ENCODE data around the gene CACNA1H.

The CACNA1H gene

GRCh38 chr16:1123525-1124230, 29.2 kb upstream of the CACNA1H start:
- DNase-seq (ENCODE audit: low read depth): no peak

GRCh38 chr16:1124291-1124690, 28.6 kb upstream of the CACNA1H start:
- no peak for DNase-seq (ENCODE audit: low read depth)

- no peak for DNase-seq (ENCODE audit: low read depth)
These were observed 28.1 kb upstream of the CACNA1H start for GRCh38 chr16:1124795-1125194.

DNA sequence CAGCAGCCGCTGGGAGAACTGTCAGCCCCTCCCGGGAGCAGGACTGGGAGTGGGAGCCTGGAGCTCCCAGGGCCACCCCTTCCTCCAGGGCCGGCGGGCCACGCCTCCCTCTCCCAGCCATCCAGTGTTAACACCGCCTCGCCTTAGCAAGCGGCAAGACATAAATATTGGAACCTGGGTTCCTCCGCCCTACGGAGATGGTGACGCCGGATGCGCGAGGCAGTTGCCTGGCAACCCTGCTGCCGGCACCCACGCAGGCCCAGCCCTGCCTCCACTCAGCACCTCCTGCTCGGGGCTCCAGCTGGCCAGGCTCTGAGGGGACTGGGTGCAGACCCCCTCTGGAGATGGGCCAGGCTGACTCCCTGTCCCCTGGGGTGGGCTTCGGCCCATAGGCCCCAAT, 27.4 kb upstream of the CACNA1H start:
- DNase-seq (ENCODE audit: low read depth): no peak

DNA sequence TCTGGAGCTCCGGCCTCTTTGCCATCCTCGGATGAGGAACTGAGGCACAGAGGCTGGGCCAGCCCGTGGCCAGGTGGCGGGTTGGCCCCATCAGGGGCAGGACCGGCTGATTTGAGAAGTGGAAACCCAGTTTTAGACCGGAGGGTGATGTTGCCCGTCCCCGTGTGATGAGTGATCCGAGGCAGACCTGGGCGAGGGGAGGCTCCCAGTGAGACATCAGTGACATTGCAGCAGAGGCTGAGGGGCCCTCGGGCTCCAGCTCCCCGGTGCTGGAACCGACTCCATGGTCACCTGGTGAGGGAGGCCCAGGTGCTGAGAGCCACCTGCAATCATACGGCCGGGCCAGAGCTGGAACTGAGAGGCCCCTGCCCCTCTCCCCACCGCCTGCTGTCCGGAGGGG, 26.9 kb upstream of the CACNA1H start:
- DNase-seq (ENCODE audit: low read depth): no peak

- no peak for DNase-seq (ENCODE audit: low read depth)
These were observed 26.3 kb upstream of the CACNA1H start for GRCh38 chr16:1126586-1126985.

DNA sequence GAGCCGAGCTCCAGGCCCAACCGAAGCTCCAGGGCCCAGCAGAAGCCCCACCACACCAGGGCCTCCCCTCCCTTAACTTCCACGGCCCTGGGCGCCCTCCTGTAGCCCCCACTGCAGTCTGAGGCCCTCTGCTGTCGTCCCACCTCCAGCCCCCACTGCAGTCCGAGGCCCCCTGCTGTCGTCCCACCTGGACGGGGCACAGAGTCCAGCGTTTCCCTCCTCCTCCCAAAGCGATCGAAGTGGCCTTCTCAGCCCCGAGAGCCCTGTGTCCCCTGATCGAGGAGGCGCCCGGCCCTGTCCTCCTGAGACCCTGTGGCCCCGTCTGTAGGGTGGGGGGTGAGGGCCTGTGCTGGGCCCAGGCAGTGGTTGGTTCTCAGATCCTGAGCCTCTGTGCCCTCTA, 25.8 kb upstream of the CACNA1H start:
- DNase-seq (ENCODE audit: low read depth): no peak

DNA sequence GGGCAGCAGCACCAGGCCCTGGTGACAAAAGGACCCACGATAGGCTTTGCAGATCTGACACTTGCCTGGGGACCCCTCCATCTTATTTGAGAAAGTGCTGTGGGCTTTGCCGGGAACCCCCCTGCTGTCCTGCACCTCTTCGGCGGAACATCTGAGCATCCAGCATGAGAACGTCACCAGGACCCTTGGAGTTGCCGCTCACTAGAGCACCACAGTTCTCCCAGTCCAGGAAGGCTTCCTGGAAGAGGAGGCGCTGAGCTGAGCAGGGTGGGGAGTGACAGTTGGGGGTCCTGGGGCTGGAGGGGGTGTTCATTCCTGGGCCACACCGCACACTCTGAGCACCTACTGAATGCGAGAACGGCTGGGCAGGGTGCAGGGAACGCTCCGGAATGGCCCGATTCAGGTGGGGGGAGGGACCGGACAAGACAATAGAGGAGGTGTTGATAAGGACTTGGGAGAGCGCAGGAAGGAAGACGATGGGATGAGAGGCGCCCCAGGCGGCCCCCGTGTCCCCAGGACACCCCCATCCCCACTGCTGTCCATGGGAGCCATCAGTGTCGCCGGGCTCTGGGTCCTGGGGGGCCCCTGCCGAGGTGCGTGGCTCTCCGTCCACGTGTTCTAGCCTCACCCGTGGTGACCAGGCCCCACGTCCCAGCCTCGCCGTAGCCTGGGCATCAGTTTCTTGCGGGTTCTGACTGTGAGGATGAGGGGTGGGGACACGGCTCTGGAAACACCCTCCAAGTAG, 24.8 kb upstream of the CACNA1H start:
- DNase-seq (ENCODE audit: low read depth): no peak

DNA sequence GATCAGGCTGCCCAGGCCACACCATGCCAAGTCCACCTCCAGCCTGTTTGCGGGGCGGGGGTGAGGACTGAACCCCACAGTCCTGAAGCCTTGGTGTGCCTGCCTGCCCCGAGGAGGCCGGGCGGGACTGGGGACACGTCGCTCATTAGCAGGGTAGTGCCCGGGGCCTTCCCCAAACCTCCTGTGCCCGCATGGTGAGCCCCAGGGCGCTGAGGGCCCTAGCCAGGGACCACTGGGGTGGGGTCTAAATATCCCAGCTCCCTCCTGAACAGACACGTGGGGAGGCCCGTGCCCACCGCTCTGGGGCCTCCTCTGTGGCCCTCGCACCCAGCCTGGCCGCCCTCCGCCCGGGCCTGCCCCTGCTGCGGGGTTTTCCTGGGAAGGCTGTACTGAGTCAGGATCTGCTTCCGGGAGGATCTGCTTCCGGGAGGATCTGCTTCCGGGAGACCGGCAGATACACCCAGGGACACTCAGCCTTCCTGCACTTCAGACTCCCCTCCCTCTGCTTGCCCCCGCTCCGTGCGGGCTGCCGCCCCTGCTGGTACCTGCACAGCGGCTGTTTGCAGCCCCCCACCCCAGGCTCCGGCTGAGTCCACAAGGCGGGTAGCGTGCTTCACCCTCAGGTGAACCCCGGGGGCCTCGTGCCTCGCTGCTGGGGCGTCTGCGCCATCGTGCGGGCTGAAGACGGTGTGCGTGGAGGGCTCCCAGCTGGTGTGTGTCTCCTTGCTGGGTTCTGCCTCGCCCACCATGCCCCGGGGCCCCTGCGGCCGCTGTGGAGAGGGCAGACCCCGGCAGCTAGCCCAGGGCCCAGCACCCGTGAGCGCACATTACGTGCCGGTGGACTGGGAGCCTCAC, 23.6 kb upstream of the CACNA1H start:
- no peak for DNase-seq (ENCODE audit: low read depth)

- DNase-seq (ENCODE audit: low read depth): no peak
These were observed 22.5 kb upstream of the CACNA1H start for GRCh38 chr16:1130382-1130781.

DNA sequence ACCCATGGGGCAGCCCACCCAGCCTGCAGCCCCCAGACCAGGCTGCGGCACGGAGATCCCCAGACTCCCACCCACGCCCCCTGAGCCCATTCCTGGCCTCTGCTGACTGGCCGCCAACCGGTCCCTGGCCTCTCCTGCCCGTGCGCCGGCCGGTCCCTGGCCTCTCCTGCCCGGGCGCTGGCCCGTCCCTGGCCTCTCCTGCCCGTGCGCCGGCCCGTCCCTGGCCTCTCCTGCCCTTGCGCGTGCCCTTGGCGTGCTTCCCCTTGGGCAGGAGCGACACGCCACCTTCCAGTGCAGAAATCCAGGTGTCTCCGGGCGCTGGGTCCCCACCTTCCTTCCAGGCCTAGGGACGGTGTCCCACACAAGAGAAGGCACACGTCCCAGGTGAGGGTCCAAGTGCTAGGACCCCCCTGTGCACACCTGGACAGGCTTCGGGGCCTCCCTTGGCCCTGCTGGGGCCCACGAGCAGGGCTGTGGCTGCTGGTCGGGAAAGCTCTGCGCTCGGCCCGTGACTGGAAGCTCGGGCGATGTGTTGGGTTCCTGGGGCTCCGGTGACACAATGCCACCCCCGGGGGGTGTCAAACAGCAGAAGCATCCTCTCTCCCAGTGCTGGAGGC, 21.4 kb upstream of the CACNA1H start:
- DNase-seq (ENCODE audit: low read depth): no peak

- no peak for DNase-seq (ENCODE audit: low read depth)
These were observed 20.5 kb upstream of the CACNA1H start for GRCh38 chr16:1132431-1132830.

DNA sequence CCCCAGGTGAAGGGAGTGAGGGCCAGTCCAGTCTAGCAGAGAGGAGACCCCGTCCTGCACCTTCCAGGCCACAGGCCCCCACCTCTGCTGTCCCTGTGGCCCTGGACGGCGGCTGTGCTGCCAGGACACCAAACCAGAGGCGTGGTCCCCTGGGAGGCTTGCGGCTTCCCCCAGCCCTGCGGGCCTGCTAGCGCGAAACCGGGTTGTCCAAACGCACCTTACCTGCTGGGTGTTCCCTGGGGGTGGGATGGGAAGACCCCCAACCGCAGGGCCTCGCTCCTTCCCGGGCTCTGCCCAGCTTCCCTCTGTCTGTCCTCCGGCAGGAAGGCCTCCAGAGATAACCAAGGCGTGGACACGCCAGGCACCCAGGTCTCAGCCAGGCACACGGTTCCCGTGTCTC, 19.6 kb upstream of the CACNA1H start:
- DNase-seq (ENCODE audit: low read depth): no peak

- no peak for DNase-seq (ENCODE audit: low read depth)
These were observed 18.9 kb upstream of the CACNA1H start for GRCh38 chr16:1133810-1134520.

DNA sequence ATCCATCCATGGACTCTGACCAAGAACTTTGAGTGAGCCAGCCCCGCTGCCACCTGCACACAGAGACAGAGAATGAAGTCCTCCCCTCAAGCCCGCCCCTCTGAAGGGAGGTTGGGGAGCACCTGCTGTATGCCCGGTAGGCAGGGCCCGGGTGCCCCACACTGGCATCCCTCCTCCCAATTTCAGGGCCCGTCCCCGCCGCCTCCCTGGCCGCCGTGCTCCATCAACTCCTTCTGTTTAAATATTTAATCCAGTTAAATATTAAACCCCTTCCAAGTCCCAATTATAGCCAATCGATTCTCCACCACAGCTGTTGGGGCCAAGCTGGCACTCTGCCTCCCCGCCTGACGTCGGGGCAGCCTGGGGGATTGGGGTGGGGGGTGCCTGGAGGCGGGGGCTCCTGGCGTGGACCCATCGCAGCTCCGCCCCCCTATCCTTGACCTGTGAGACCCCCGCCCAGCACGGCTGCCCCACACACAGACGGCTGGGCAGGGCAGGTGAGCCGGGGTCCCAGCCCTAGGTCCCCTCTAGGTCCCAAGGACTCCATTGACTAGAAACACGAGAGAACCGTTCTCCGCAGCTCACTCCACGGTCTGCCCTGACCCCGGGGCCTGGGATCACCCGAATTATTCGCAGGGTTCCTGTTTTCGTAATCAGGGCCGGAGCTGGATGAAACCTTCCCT, 18.0 kb upstream of the CACNA1H start:
- no peak for DNase-seq (ENCODE audit: low read depth)

- DNase-seq (ENCODE audit: low read depth): no peak
These were observed 17.5 kb upstream of the CACNA1H start for GRCh38 chr16:1135459-1135825.

GRCh38 chr16:1137604-1138003, 15.3 kb upstream of the CACNA1H start:
- no peak for DNase-seq (ENCODE audit: low read depth)

- no peak for DNase-seq (ENCODE audit: low read depth)
These were observed 12.2 kb upstream of the CACNA1H start for GRCh38 chr16:1140582-1141162.

- DNase-seq (ENCODE audit: low read depth): no peak
These were observed 11.7 kb upstream of the CACNA1H start for GRCh38 chr16:1141191-1141590.

DNA sequence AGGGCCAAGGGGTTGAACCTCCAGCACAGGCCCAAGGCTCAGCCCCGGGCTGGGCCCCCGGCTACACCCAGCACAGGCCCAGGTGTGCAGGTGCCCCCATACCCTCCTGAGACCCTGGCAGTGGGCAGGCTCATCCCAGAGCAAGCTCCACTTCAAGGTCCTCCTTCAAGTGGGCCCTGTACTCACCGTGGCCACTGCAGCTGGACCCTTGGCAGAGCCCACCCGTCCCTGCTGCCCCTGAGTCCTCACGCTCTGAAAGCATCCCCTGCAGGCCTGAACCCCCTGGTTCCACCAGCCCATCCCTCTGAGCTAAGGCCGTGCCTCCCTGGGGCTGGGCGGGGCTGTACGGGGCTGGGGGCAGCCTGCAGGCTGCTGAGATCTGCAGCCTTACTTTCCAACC, 11.2 kb upstream of the CACNA1H start:
- DNase-seq (ENCODE audit: low read depth): no peak

- DNase-seq (ENCODE audit: low read depth): no peak
These were observed 10.0 kb upstream of the CACNA1H start for GRCh38 chr16:1142911-1143310.
